ENCODE measurements around the gene CCDC33. TPM values are rescaled to one million over a fixed set of nuclear protein-coding genes. Genes with fewer than 3 reads are reported as not detected.

The CCDC33 gene
- total and polyA plus RNA-seq, 2 experiments from 2014 or later = 2.6 to 2.8 TPM

DNA sequence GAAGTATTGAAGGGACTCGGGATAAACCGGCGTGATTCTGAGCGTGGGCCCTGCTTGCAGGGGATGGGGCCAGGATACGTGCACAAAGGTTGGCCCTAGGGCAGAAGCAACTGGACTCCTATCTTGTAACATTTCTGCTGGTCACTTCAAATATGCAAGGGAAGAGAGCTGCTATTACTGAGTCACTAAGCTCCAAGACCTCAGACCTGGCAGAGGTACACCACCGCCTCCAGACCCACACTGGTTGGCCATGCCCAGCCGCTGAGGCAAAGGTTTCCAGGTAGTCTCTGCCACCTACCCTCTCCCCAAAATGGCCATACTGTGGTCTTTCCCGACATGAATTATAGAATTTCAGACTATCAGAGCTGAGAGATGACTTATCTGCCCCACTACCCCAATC, 20.2 kb upstream of the CCDC33 start (continued):
- TF ChIP-seq ZNF462 (CRISPR knock-in tag; IDR thresholded peaks at IDR 0.05) = no peak

DNA sequence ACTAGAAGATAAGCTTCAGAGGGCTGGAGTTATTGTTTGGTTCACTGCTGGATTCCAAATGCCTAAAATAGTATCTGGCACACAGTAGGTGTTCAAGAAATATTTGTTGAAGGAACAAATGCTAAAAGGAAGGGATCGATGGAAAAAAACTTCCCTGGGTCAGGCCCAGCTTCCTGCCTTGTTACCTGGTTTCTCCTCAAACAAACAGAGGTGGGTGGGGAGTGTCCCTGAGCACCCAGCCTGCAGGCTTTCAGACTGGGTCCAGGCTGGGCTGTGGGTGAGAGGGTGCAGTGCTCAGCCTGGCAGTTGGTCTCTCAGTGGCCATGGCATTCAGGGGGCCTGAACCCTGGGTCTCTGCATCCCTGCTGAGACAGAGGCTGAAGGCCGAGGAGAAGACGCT, 19.2 kb upstream of the CCDC33 start:
- peaks cover 73% of the 10 kb centered on the region for H3K27me3 Mint-ChIP-seq (ENCODE audit: insufficient read depth, low read depth, poor library complexity)
- peaks cover 68% of the 10 kb centered on the region for H3K4me1 Mint-ChIP-seq
- TF ChIP-seq JUNB (IDR thresholded peaks at IDR 0.05; ENCODE audit: unreplicated experiment) (no peak), POLR2AphosphoS5 (IDR thresholded peaks at IDR 0.05; ENCODE audit: low read depth) (no peak), ETS1 (IDR thresholded peaks at IDR 0.05) (no peak), CTCF (conservative IDR thresholded peaks at IDR 0.05; ENCODE audit: low read depth in 2 of 2) (no peak), CREB1 (CRISPR knock-in tag; IDR thresholded peaks at IDR 0.05; ENCODE audit: low read depth) (no peak), ZNF114 (CRISPR knock-in tag; IDR thresholded peaks at IDR 0.05) (no peak), REST (IDR thresholded peaks at IDR 0.05; ENCODE audit: unreplicated experiment) (no peak), EZH2phosphoT487 (IDR thresholded peaks at IDR 0.05; ENCODE audit: unreplicated experiment) (no peak), STAT1 (IDR thresholded peaks at IDR 0.05; ENCODE audit: unreplicated experiment) (no peak), EZH2 (IDR thresholded peaks at IDR 0.05; ENCODE audit: low read depth, unreplicated experiment) (no peak)

More for the DNA sequence above, 19.2 kb upstream of the CCDC33 start:
- H3K9me2 ChIP-seq (ENCODE audit: insufficient read depth) = no peaks in the 10 kb centered on the region
- Mint-ChIP-seq H3K4me3 (no peak overlapping the region), H3K9me3 (no peaks in the 10 kb centered on the region), H3K36me3 (ENCODE audit: low read depth) (no peaks in the 10 kb centered on the region), H3K27ac (no peak overlapping the region)
- no peaks in the 10 kb centered on the region for H3K36me3 ChIP-seq (ENCODE audit: insufficient read depth)
- peaks cover 9% of the 10 kb centered on the region for H3F3A ChIP-seq (replicated peaks; ENCODE audit: low read depth)
- no peak overlapping the region for H3K4me3 ChIP-seq
- no peaks in the 10 kb centered on the region for H3K79me2 ChIP-seq (replicated peaks; ENCODE audit: insufficient read depth)
- H3K4me2 ChIP-seq = no peak overlapping the region
- H3K27me3 ChIP-seq (ENCODE audit: insufficient read depth) = peaks cover 84% of the 10 kb centered on the region
- DNase-seq (ENCODE audit: low spot score) (no peak), ATAC-seq (no peak)
- no peak overlapping the region for H3K27ac ChIP-seq (ENCODE audit: low read depth)
- no peak overlapping the region for H2AFZ ChIP-seq
- peaks cover 61% of the 10 kb centered on the region for H3K4me1 ChIP-seq (ENCODE audit: insufficient read depth)
- H4K20me1 ChIP-seq (replicated peaks; ENCODE audit: insufficient read depth) = peaks cover 4% of the 10 kb centered on the region; the same call in 1 of the 2 replicates

All from GM23338 (cell line).